Activated T-cell treated with anti-CD3 and anti-CD28 coated beads for 4 hours (primary cell): Measurements from ENCODE around the gene TMEM121B.
"Not testable (repeated sequence)": the region's sequence is repeated elsewhere in the genome, so short reads cannot be mapped to it uniquely, and the experiment has no call there.

Experiments used
- DNase-seq: peaks from one replicate; pipeline ENCODE4 v3.0.0-alpha.2; 2020

Gene TMEM121B

GRCh38 chr22:17121233-17122195 is at the start of gene TMEM121B:
TMEM121B (minus strand) TSS chr22:17121360; CDS start chr22:17121127, 233 bp downstream.
- DNase-seq = no peak

- DNase-seq = no peak
Observed at GRCh38 chr22:17167486-17167885, 46.3 kb upstream of the TMEM121B start.

GRCh38 chr22:17164392-17165024 is 43.3 kb upstream of the TMEM121B start:
- DNase-seq = no peak

GRCh38 chr22:17162731-17163130 is 41.6 kb upstream of the TMEM121B start:
- DNase-seq = no peak

GRCh38 chr22:17161991-17162390 is 40.8 kb upstream of the TMEM121B start:
- no peak for DNase-seq

- DNase-seq = peak; percentile 50
Observed at GRCh38 chr22:17159504-17159951, 38.4 kb upstream of the TMEM121B start.

- peak; percentile 88 for DNase-seq
Observed at GRCh38 chr22:17158568-17159503, 37.7 kb upstream of the TMEM121B start, which contains the start of gene HDHD5. HDHD5 (minus strand) TSS chr22:17159277; CDS start chr22:17159251, 26 bp downstream.

- no peak for DNase-seq
Observed at GRCh38 chr22:17158176-17158567, 37.0 kb upstream of the TMEM121B start.

- no peak for DNase-seq
Observed at GRCh38 chr22:17157714-17158113, 36.6 kb upstream of the TMEM121B start.

GRCh38 chr22:17155941-17156340 is 34.8 kb upstream of the TMEM121B start:
- DNase-seq = no peak

GRCh38 chr22:17152971-17153370 is 31.8 kb upstream of the TMEM121B start:
- DNase-seq = no peak

- no peak for DNase-seq
Observed at GRCh38 chr22:17152340-17152739, 31.2 kb upstream of the TMEM121B start.

- DNase-seq = no peak
Observed at GRCh38 chr22:17149076-17149815, 28.1 kb upstream of the TMEM121B start.

GRCh38 chr22:17147458-17147857 is 26.3 kb upstream of the TMEM121B start:
- DNase-seq = not testable (repeated sequence)

GRCh38 chr22:17145021-17145680 is 24.0 kb upstream of the TMEM121B start:
- no peak for DNase-seq

GRCh38 chr22:17143826-17144225 is 22.7 kb upstream of the TMEM121B start:
- DNase-seq = no peak

- no peak for DNase-seq
Observed at GRCh38 chr22:17143101-17143500, 21.9 kb upstream of the TMEM121B start.

GRCh38 chr22:17140826-17141766 is 19.9 kb upstream of the TMEM121B start:
- DNase-seq = no peak

GRCh38 chr22:17140022-17140421 is 18.9 kb upstream of the TMEM121B start:
- DNase-seq = no peak

GRCh38 chr22:17138513-17138912 is 17.4 kb upstream of the TMEM121B start:
- no peak for DNase-seq
